Kasumi-1 (cell line): ENCODE data around the gene CDC14B.
"Not testable (repeated sequence)": the region's sequence is repeated elsewhere in the genome, so short reads cannot be mapped to it uniquely, and the experiment has no call there.

Experiments
- DNase-seq, 2 experiments: peaks; one replicate each; lab custom pipeline; 2025; lab: John Stamatoyannopoulos, UW

The CDC14B gene

GRCh38 chr9:96619491-96620180 lies at the start of gene CDC14B:
Gene CDC14B (minus strand): TSS chr9:96619843. CDS start chr9:96619378, 465 bp downstream.
- no peak for DNase-seq

- no peak for DNase-seq
Measured at GRCh38 chr9:96668868-96669534, 49.4 kb upstream of the CDC14B start.

GRCh38 chr9:96667363-96667728 lies 47.7 kb upstream of the CDC14B start:
- DNase-seq, result no peak

GRCh38 chr9:96666653-96667362 lies 47.2 kb upstream of the CDC14B start:
- DNase-seq, result peak; percentile 70

DNA sequence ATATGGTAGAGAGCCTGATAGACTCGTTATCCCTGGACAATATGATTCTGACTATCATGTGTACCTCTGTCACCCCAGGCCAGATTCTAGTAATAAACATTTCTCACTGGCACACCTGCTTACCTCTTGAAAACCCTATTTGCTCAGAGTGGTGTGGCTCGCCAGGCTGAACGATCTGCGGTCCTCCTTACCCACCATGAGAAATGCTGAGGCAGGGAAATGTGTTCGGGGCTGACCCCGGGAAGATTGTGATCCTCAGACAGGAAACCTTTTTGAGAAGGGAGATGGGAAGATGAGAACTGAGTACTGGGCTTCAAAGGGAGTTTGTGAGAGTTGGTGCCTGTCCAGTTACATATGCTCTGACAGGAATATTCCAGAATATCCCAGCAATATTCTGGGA lies 46.1 kb upstream of the CDC14B start:
- DNase-seq, result no peak

GRCh38 chr9:96663506-96664120 lies 44.0 kb upstream of the CDC14B start:
- DNase-seq, result no peak

DNA sequence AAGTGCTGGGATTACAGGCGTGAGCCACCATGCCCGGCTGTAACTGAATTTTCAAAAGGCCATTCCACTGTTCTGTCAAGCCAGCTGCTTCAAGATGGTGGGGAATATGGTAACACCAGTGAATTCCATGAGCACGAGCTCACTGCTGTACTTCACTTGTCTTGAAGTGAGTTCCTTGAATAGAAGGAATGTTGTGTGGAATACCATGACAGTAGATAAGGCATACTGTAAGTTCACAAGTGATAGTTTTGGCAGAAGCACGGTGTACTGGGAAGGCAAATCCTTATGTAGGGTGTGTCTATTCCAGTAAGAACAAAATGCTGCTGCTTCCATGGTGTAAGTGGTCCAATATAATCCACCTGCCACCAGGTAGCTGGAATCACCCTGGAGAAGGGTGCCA lies 42.1 kb upstream of the CDC14B start:
- DNase-seq, result no peak

GRCh38 chr9:96660692-96661248 lies 41.1 kb upstream of the CDC14B start:
- no peak for DNase-seq

DNA sequence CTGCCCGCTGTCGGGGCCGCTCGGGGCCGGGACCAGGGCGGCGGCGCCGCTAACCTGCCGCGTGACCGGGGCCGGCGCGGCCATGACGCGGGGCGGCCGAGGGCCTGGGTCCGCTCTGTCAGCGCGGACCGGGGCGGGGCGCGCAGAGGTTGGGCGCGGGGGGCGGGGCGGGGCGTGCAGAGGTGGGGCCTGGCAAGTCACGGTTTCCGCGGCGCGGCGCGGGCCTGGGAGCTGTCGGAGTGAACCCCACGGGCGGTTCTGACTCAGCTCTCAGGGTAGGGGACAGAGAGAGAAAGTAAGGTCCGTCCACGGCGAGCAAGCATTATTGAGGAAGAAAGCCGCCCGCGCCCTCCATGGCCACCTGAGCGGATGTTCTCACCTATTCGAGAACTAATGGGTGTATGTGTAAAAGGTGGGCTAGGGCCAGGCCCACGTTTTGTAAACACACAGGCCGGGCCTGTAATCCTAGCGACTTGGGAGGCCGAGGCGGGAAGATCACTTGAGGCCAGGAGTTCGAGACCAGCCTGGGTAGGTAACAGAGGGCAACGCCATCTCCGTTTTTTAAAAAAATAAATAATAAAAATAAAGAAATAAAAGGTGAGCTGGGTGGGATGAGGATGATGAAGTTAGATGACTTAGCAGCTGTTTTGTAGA lies 35.7 kb upstream of the CDC14B start, which contains the start of gene PRXL2C:
TSS of gene PRXL2C (minus strand) at position 120 of the 654 bp plus-strand sequence. CDS start at position 84, 36 bp downstream.
- peak; percentile 18 to 23 for DNase-seq

DNA sequence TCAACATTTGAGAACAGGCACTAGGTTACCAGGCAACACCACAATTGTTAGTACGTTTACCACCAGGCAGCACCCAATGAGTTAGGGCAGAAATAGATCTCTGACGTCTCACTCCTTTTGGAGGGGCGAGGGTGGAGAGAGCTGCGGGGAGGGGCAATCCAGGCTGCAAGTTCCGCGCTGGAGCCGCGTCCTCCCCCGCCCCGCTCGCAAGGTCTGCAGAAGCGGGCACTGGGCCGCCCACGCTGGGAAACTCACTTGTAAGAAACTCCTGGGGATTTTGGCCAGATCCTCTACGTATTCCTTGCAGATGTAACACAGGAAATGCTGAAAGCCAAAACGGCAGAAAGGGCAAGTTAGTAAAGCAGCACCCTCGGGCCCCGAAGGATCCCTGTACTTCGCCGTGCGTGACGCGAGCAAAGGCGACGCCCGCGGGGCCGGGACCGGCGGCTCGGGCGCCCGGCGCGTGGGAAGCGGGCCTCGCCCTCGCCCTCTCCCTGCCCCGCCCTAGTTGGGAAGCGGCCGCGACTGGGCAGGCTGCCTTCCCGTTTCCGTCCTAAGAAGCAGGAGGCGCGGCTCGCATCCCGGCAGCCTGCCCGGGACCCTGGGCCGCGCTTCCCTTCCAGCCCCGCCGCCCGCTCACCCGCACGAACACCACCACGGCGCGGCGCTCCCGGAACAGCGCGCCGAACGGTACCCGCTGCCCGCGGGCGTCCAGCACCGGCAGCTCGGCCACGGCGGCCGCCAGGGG lies 35.0 kb upstream of the CDC14B start:
- DNase-seq, result peak; percentile 59 to 65

- peak; percentile 58 to 66 for DNase-seq
Measured at GRCh38 chr9:96651626-96652025, 32.0 kb upstream of the CDC14B start.

DNA sequence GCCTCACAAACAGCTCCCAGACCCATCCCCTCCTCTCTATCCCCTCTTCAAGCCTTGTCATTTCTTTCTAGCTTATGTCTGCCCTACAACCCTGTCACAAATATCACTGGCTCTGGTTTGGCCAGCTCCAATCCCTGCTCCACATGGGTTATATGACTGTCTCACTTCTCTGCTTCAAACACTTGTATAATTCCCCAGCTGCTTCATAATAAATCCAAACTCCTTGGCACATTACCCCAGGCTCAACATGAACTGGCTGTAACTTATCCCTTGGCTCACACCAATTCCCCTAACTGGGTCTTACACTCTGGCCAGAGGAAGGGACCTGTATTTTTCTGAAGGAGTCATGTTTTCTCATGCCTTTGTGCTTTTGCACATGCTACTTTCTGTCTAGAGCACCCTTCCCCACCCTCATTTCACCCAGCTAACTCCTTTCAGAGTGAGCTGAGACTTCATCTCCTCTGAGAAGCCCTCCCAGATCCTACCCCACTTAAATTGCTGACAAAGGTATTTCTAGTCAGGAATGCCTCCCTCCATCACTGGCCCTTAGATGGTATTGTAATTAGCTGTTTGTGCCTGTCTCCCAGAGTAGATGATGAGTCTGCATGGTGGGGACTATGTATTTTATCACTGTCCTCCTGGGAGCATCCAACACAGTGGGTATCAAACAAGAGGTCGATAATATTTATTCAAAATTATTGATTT lies 30.1 kb upstream of the CDC14B start:
- DNase-seq, result no peak

- peak; percentile 83 to 85 for DNase-seq
Measured at GRCh38 chr9:96646081-96646991, 26.7 kb upstream of the CDC14B start.

DNA sequence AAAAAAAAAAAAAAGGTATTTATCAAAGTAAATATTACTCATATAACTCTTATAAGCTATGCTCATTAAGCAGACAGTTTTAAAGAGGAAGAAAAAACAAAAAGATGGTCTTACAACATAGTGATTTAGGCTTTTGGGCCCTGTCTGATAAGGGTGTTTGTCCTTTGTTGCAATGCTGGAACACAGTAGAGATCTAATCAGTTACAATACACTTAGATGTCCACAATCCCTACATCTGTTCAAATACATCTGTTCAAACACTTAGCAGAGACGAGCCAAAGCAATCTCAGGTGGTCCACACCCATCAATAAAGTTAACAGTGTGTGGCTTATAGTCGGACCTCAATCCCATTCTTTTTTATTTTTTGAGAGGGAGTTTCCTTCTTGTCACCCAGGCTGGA lies 24.5 kb upstream of the CDC14B start:
- DNase-seq, result no peak

DNA sequence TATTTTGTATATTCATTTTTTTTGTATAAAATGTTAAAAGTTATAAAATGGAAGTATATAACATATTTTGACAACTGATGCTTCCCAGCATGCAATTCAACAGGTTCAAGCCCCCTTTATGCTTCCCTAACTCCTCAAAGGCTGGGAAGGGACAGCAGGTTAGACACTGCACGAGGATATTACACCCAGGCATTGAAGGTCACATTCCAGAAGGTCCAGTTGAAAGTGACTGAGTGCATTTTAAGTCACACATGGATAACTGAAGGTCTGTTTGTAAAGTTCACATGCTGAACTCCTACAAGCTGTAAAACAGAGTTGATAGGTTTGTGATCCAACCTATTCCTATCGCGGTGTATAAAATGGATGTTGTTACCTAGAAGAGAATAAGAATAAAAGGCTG lies 21.9 kb upstream of the CDC14B start:
- no peak for DNase-seq

GRCh38 chr9:96638606-96639364 lies 19.1 kb upstream of the CDC14B start:
- DNase-seq, result no peak

- DNase-seq, result no peak
Measured at GRCh38 chr9:96636368-96636767, 16.7 kb upstream of the CDC14B start.

GRCh38 chr9:96633579-96633978 lies 13.9 kb upstream of the CDC14B start:
- DNase-seq, result not testable (repeated sequence)
